ENCODE results near the gene CACNA2D4.

Gene CACNA2D4

GRCh38 chr12:1815108-1815507 lies 103.3 kb downstream of the CACNA2D4 start:
- no peak overlapping the region for H3K4me3 ChIP-seq (ENCODE audit: low read depth, low read length)
- DNase-seq (ENCODE audit: low read depth) = no peak
- TF ChIP-seq CTCF (conservative IDR thresholded peaks at IDR 0.05; ENCODE audit: low read depth, low read length) = no peak

- H3K4me3 ChIP-seq (ENCODE audit: low read depth, low read length) = no peak overlapping the region
- DNase-seq (ENCODE audit: low read depth) = no peak
- TF ChIP-seq CTCF (conservative IDR thresholded peaks at IDR 0.05; ENCODE audit: low read depth, low read length) = no peak
Measured at GRCh38 chr12:1814266-1814665, 104.2 kb downstream of the CACNA2D4 start.

GRCh38 chr12:1812650-1813302 lies 105.7 kb downstream of the CACNA2D4 start:
- H3K4me3 ChIP-seq (ENCODE audit: low read depth, low read length) = no peak overlapping the region
- TF ChIP-seq CTCF (conservative IDR thresholded peaks at IDR 0.05; ENCODE audit: low read depth, low read length) = no peak
- peak; percentile 87 for DNase-seq (ENCODE audit: low read depth)

GRCh38 chr12:1811948-1812291 lies 106.5 kb downstream of the CACNA2D4 start:
- no peak overlapping the region for H3K4me3 ChIP-seq (ENCODE audit: low read depth, low read length)

GRCh38 chr12:1811281-1811947 lies 107.0 kb downstream of the CACNA2D4 start:
- TF ChIP-seq CTCF (conservative IDR thresholded peaks at IDR 0.05; ENCODE audit: low read depth, low read length) = no peak
- peak; percentile 86 for DNase-seq (ENCODE audit: low read depth)
- no peak overlapping the region for H3K4me3 ChIP-seq (ENCODE audit: low read depth, low read length)

More at GRCh38 chr12:1811948-1812291, 106.5 kb downstream of the CACNA2D4 start:
- DNase-seq (ENCODE audit: low read depth) = no peak
- TF ChIP-seq CTCF (conservative IDR thresholded peaks at IDR 0.05; ENCODE audit: low read depth, low read length) = no peak

GRCh38 chr12:1810931-1811280 lies 107.5 kb downstream of the CACNA2D4 start:
- TF ChIP-seq CTCF (conservative IDR thresholded peaks at IDR 0.05; ENCODE audit: low read depth, low read length) = no peak
- H3K4me3 ChIP-seq (ENCODE audit: low read depth, low read length) = no peak overlapping the region
- no peak for DNase-seq (ENCODE audit: low read depth)

Measured in choroid plexus epithelial cell (primary cell).